Measurements from ENCODE around the gene APOL2.

DNA sequence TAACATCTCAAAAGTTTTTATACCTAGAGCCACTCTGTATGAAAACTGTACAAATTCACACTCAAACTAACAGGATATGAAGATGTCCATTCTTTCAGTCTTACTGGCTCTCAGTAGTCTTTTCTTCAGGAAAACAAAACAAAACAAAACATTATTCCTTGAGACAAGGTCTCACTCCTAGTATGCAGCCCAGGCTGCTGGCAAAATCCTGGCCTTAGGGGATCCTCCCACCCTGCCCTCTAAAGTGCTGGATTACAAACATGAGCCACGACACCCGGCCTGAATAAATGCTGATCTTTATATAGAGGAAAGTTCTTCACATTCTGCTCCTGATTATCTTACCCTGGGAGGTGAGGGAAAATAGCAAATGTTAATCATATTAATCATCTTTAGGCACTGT is 5.1 kb downstream of the APOL2 start:
- TF ChIP-seq, protein P1, sequence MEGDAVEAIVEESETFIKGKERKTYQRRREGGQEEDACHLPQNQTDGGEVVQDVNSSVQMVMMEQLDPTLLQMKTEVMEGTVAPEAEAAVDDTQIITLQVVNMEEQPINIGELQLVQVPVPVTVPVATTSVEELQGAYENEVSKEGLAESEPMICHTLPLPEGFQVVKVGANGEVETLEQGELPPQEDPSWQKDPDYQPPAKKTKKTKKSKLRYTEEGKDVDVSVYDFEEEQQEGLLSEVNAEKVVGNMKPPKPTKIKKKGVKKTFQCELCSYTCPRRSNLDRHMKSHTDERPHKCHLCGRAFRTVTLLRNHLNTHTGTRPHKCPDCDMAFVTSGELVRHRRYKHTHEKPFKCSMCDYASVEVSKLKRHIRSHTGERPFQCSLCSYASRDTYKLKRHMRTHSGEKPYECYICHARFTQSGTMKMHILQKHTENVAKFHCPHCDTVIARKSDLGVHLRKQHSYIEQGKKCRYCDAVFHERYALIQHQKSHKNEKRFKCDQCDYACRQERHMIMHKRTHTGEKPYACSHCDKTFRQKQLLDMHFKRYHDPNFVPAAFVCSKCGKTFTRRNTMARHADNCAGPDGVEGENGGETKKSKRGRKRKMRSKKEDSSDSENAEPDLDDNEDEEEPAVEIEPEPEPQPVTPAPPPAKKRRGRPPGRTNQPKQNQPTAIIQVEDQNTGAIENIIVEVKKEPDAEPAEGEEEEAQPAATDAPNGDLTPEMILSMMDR (optimal IDR thresholded peaks at IDR 0.05 in 1 of 3, IDR thresholded peaks at IDR 0.05 in 1 of 3, conservative IDR thresholded peaks at IDR 0.05 in 1 of 3; ENCODE audit: extremely low read depth in 1 of 3, insufficient read depth in 2 of 3, low read length in 3 of 3) = no peak
- TF ChIP-seq EZH2 (IDR thresholded peaks at IDR 0.05; ENCODE audit: low read length) = no peak

All from keratinocyte (primary cell).